Peyer's patch (tissue), 4 donors: ENCODE measurements around the gene VAV2. TPM values are rescaled to one million over a fixed set of nuclear protein-coding genes. Genes with fewer than 3 reads are reported as not detected.

ENCODE experiments used
- DNase-seq, 3 donors: peaks; one replicate each; pipeline ENCODE4 v3.0.0-alpha.2; 2017 to 2019
- H3K27ac ChIP-seq, 4 donors: fragments of 200-600 bp; sonication (generic); one replicate each; pipeline ENCODE4 v1.5.1; 2016 to 2019
- H3K27me3 ChIP-seq, 2 donors: fragments of 200-600 bp; sonication (generic); one replicate each; pipeline ENCODE4 v1.5.1; 2019
- H3K36me3 ChIP-seq, 3 donors: fragments of 200-600 bp; sonication (generic); one replicate each; pipeline ENCODE4 v1.5.1; 2016 to 2019
- H3K4me1 ChIP-seq, 4 donors: fragments of 200-600 bp; sonication (generic); one replicate each; pipeline ENCODE4 v1.5.1; 2016 to 2019
- H3K4me3 ChIP-seq, 4 donors: fragments of 200-600 bp; sonication (generic); 1 replicate in 3 of 4; 2 replicates in 1 of 4; pipeline ENCODE4 v1.5.1; 2016 to 2019; ENCODE audit warnings: mild to moderate bottlenecking in 1 of 4
- H3K9me3 ChIP-seq, 4 donors: fragments of 200-600 bp; sonication (generic); one replicate each; pipeline ENCODE4 v1.5.1; 2016 to 2019; ENCODE audit warnings: mild to moderate bottlenecking in 1 of 4
- CTCF ChIP-seq, 6 experiments: fragments of 450-650 bp in 4 of 6; fragments of 200-600 bp in 2 of 6; sonication (generic) in 1 of 6; IDR thresholded peaks; one replicate each; pipeline ENCODE4 v1.5.1; 2017 to 2019; ENCODE audit warnings: antibody characterized with exemption in 6 of 6, mild to moderate bottlenecking in 3 of 6, moderate library complexity in 1 of 6
- POLR2A ChIP-seq, 2 donors: fragments of 450-650 bp; IDR thresholded peaks; one replicate each; pipeline ENCODE4 v1.5.1; 2017; ENCODE audit warnings: antibody characterized with exemption in 2 of 2, mild to moderate bottlenecking in 2 of 2, moderate library complexity in 2 of 2
- total RNA-seq, 4 donors: library from RNA; depleted of rRNA; stranded (reverse); fragments of >200 nt; gene quantifications; one replicate each; pipeline ENCODE4 v1.1.0, GENCODE V29; 2016

VAV2 gene
- total RNA-seq, 4 donors from 2014 or later = 47.9 to 61.8 (median 58.9) TPM

GRCh38 chr9:133945977-133946753 is 46.0 kb downstream of the VAV2 start:
- DNase-seq = peak in 1 of 3 donors; percentile 80
- peaks cover 0 to 6% (median 0%) of the 10 kb centered on the region in 3 donors for H3K36me3 ChIP-seq

GRCh38 chr9:133945314-133945975 is 46.7 kb downstream of the VAV2 start:
- no peak overlapping the region for H3K4me3 ChIP-seq
- TF ChIP-seq POLR2A (IDR thresholded peaks at IDR 0.05) = no peak
- no peak for TF ChIP-seq CTCF (IDR thresholded peaks at IDR 0.05)

More at GRCh38 chr9:133945977-133946753, 46.0 kb downstream of the VAV2 start:
- Histone ChIP-seq H3K4me1 (peaks cover 0 to 17% (median 7%) of the 10 kb centered on the region in 4 donors), H3K27me3 (no peaks in the 10 kb centered on the region), H3K27ac (peak overlapping the region in 1 of 4 donors; percentile 76), H3K4me3 (peak overlapping the region in 1 of 4 donors; percentile 2), H3K9me3 (no peaks in the 10 kb centered on the region)
- no peak for TF ChIP-seq CTCF (IDR thresholded peaks at IDR 0.05)
- TF ChIP-seq POLR2A (IDR thresholded peaks at IDR 0.05) = no peak

GRCh38 chr9:133944746-133945135 is 47.4 kb downstream of the VAV2 start:
- DNase-seq = no peak
- H3K4me1 ChIP-seq = peaks cover 0 to 17% (median 7%) of the 10 kb centered on the region in 4 donors
- H3K4me3 ChIP-seq = no peak overlapping the region
- no peaks in the 10 kb centered on the region for H3K9me3 ChIP-seq
- H3K27me3 ChIP-seq = no peaks in the 10 kb centered on the region
- TF ChIP-seq CTCF (IDR thresholded peaks at IDR 0.05) = no peak
- no peak for TF ChIP-seq POLR2A (IDR thresholded peaks at IDR 0.05)
- H3K36me3 ChIP-seq = peaks cover 0 to 6% (median 0%) of the 10 kb centered on the region in 3 donors
- H3K27ac ChIP-seq = peak overlapping the region in 1 of 4 donors; percentile 76

More at GRCh38 chr9:133945314-133945975, 46.7 kb downstream of the VAV2 start:
- Histone ChIP-seq H3K27me3 (no peaks in the 10 kb centered on the region), H3K36me3 (peaks cover 0 to 6% (median 0%) of the 10 kb centered on the region in 3 donors), H3K9me3 (no peaks in the 10 kb centered on the region), H3K27ac (peak overlapping the region in 1 of 4 donors; percentile 76), H3K4me1 (peaks cover 0 to 17% (median 7%) of the 10 kb centered on the region in 4 donors)
- DNase-seq = peak in 2 of 3 donors; percentile 80

- Histone ChIP-seq H3K9me3 (no peaks in the 10 kb centered on the region), H3K36me3 (peaks cover 0 to 6% (median 0%) of the 10 kb centered on the region in 3 donors), H3K27me3 (no peaks in the 10 kb centered on the region), H3K4me3 (no peak overlapping the region), H3K4me1 (peaks cover 0 to 17% (median 7%) of the 10 kb centered on the region in 4 donors), H3K27ac (peak overlapping the region in 1 of 4 donors; percentile 76)
- no peak for DNase-seq
- TF ChIP-seq CTCF (IDR thresholded peaks at IDR 0.05) (no peak), POLR2A (IDR thresholded peaks at IDR 0.05) (no peak)
These were observed 48.1 kb downstream of the VAV2 start for GRCh38 chr9:133943781-133944745.
